IMR-90 (cell line): ENCODE results near the gene SLC10A3. TPM values are rescaled to one million over a fixed set of nuclear protein-coding genes. Genes with fewer than 3 reads are reported as not detected.

Experiments
- ATAC-seq: fragments of 200-7000 bp; cut with Tn5 transposase; 2 replicates; pipeline ENCODE4 v1.9.1; 2020; ENCODE audit warnings: low read depth, mild to moderate bottlenecking, moderate library complexity
- Bru-seq: library from RNA; stranded (reverse); fragments of 400-500 nt; gene quantifications from one replicate; lab custom pipeline; 2021; lab: Mats Ljungman, UMichigan
- BruChase-seq, 2 experiments: library from RNA; stranded (reverse); fragments of 400-500 nt; gene quantifications; one replicate each; lab custom pipeline; 2021; lab: Mats Ljungman, UMichigan
- BruUV-seq: library from RNA; stranded (reverse); fragments of 400-500 nt; replicated peaks from 2 replicates; lab custom pipeline; 2021; lab: Mats Ljungman, UMichigan
- CTCF ChIA-PET: fragments of 300-600 bp; formaldehyde crosslinking; extraction: SDS; loops from one replicate; lab custom pipeline; 2021; ENCODE audit warnings: antibody characterized with exemption; lab: Yijun Ruan, JAX
- POLR2A ChIA-PET: fragments of 300-600 bp; sonication (Branson Sonifier 250); formaldehyde crosslinking; loops from one replicate; lab custom pipeline; 2022; ENCODE audit warnings: antibody characterized with exemption; ENCODE audit not compliant: unreplicated experiment; lab: Charles Lee
- DNase-seq: peaks from one replicate; pipeline ENCODE4 v3.0.0; 2013
- H2AFZ ChIP-seq: replicated peaks from 2 replicates; pipeline ENCODE3; 2013; ENCODE audit warnings: low read length, mild to moderate bottlenecking; ENCODE audit not compliant: poor library complexity
- H2AK5ac ChIP-seq: 2 replicates; pipeline ENCODE4 v1.6.1; 2013; ENCODE audit warnings: low read depth, low read length, inconsistent platforms
- H2AK9ac ChIP-seq: replicated peaks from 2 replicates; pipeline ENCODE3; 2013; ENCODE audit warnings: mild to moderate bottlenecking, low read depth, low read length, moderate library complexity; ENCODE audit not compliant: poor library complexity
- H2BK120ac ChIP-seq: 2 replicates; pipeline ENCODE4 v1.6.1; 2013; ENCODE audit warnings: low read depth, low read length, inconsistent platforms
- H2BK15ac ChIP-seq: 3 replicates; pipeline ENCODE4 v1.6.1; 2013; ENCODE audit warnings: low read depth, low read length, inconsistent platforms
- H2BK20ac ChIP-seq: 2 replicates; pipeline ENCODE4 v1.6.1; 2013; ENCODE audit warnings: low read depth, mild to moderate bottlenecking, inconsistent platforms, low read length, moderate library complexity
- H2BK5ac ChIP-seq: 2 replicates; pipeline ENCODE4 v1.6.1; 2013; ENCODE audit warnings: mild to moderate bottlenecking, low read depth, low read length, inconsistent platforms; ENCODE audit not compliant: poor library complexity, severe bottlenecking
- H3K14ac ChIP-seq: replicated peaks from 2 replicates; pipeline ENCODE4 v1.6.1; 2013; ENCODE audit warnings: low read depth, low read length, inconsistent platforms
- H3K18ac ChIP-seq: 2 replicates; pipeline ENCODE4 v1.6.1; 2013; ENCODE audit warnings: low read depth, low read length, control low read depth
- H3K23ac ChIP-seq: 2 replicates; pipeline ENCODE4 v1.6.1; 2013; ENCODE audit warnings: low read depth, low read length, inconsistent platforms
- H3K27ac ChIP-seq: 2 replicates; pipeline ENCODE4 v1.5.1; 2013; ENCODE audit warnings: mild to moderate bottlenecking, control low read depth, low read length; ENCODE audit not compliant: insufficient read depth
- H3K27me3 ChIP-seq: 2 replicates; pipeline ENCODE4 v1.6.1; 2013; ENCODE audit warnings: low read length; ENCODE audit not compliant: control insufficient read depth, insufficient read depth
- H3K36me3 ChIP-seq: 2 replicates; pipeline ENCODE4 v1.6.1; 2013; ENCODE audit warnings: low read length, mixed read lengths; ENCODE audit not compliant: control insufficient read depth, insufficient read depth
- H3K4ac ChIP-seq: 2 replicates; pipeline ENCODE4 v1.6.1; 2013; ENCODE audit warnings: low read depth, low read length, inconsistent platforms
- H3K4me1 ChIP-seq: 2 replicates; pipeline ENCODE4 v1.6.1; 2013; ENCODE audit warnings: low read length, mixed read lengths; ENCODE audit not compliant: control insufficient read depth, insufficient read depth
- H3K4me2 ChIP-seq: 2 replicates; pipeline ENCODE4 v1.6.1; 2013; ENCODE audit warnings: low read depth, mild to moderate bottlenecking, control low read depth, low read length, moderate library complexity
- H3K4me3 ChIP-seq: 2 replicates; pipeline ENCODE4 v1.5.1; 2013; ENCODE audit warnings: low read depth, mild to moderate bottlenecking, control low read depth, low read length, moderate library complexity; ENCODE audit not compliant: insufficient read depth
- H3K56ac ChIP-seq: 2 replicates; pipeline ENCODE4 v1.6.1; 2013; ENCODE audit warnings: low read length, inconsistent platforms; ENCODE audit not compliant: insufficient read depth; ENCODE audit errors: extremely low read depth
- H3K79me1 ChIP-seq, 2 experiments: 2 replicates each; pipeline ENCODE4 v1.6.1; 2013; ENCODE audit warnings: low read length in 2 of 2, inconsistent platforms in 1 of 2, low read depth in 1 of 2
- H3K9ac ChIP-seq: 2 replicates; pipeline ENCODE4 v1.6.1; 2013; ENCODE audit warnings: low read depth, low read length, control low read depth
- H3K9me1 ChIP-seq: 2 replicates; pipeline ENCODE4 v1.6.1; 2013; ENCODE audit warnings: low read length, inconsistent platforms; ENCODE audit not compliant: insufficient read depth
- H3K9me3 ChIP-seq: 2 replicates; pipeline ENCODE4 v1.6.1; 2013; ENCODE audit warnings: low read length; ENCODE audit not compliant: control insufficient read depth, insufficient read depth
- H4K20me1 ChIP-seq: 2 replicates; pipeline ENCODE4 v1.6.1; 2013; ENCODE audit warnings: low read length, inconsistent platforms; ENCODE audit not compliant: insufficient read depth
- H4K5ac ChIP-seq: 2 replicates; pipeline ENCODE4 v1.6.1; 2013; ENCODE audit warnings: mild to moderate bottlenecking, low read depth, low read length, control low read depth
- H4K8ac ChIP-seq, 2 experiments: 2 replicates each; pipeline ENCODE4 v1.6.1; 2013; ENCODE audit warnings: low read depth in 2 of 2, low read length in 2 of 2, control low read depth in 1 of 2, inconsistent platforms in 1 of 2
- H4K91ac ChIP-seq: 2 replicates; pipeline ENCODE4 v1.6.1; 2013; ENCODE audit warnings: low read depth, low read length, inconsistent platforms; ENCODE audit not compliant: insufficient read depth
- BHLHE40 ChIP-seq: fragments of 150-350 bp; IDR thresholded peaks from 2 replicates; pipeline ENCODE4 v1.6.1; 2016; ENCODE audit warnings: mild to moderate bottlenecking, low read depth, low read length
- CEBPB ChIP-seq: IDR thresholded peaks from 2 replicates; pipeline ENCODE4 v1.6.1; 2012; ENCODE audit warnings: low read depth, low read length, improper control_type of control experiment
- MAZ ChIP-seq: IDR thresholded peaks from 2 replicates; pipeline ENCODE4 v1.6.1; 2012; ENCODE audit warnings: low read depth, mild to moderate bottlenecking, low read length, improper control_type of control experiment, moderate library complexity, borderline replicate concordance
- MXI1 ChIP-seq: IDR thresholded peaks from 2 replicates; pipeline ENCODE4 v1.6.1; 2012; ENCODE audit warnings: low read depth, mild to moderate bottlenecking, low read length, moderate library complexity, borderline replicate concordance
- NFE2L2 ChIP-seq: fragments of 150-350 bp; IDR thresholded peaks from 2 replicates; pipeline ENCODE4 v1.6.1; 2016; ENCODE audit warnings: low read depth, mild to moderate bottlenecking, low read length
- POLR2A ChIP-seq: IDR thresholded peaks from 2 replicates; pipeline ENCODE4 v1.6.1; 2012; ENCODE audit warnings: mild to moderate bottlenecking, low read depth, low read length
- RAD21 ChIP-seq: IDR thresholded peaks from 2 replicates; pipeline ENCODE4 v1.6.1; 2012; ENCODE audit warnings: low read length, improper control_type of control experiment
- RFX5 ChIP-seq: IDR thresholded peaks from 2 replicates; pipeline ENCODE4 v1.8.0; 2012; ENCODE audit warnings: low read depth, mild to moderate bottlenecking, low read length, moderate library complexity
- WGBS, 2 experiments: methylation state at CpG; one replicate each; pipeline versions ENCODE4 v1.1.5 to v1.1.7; 2013; ENCODE audit warnings: missing lambda C conversion rate in 2 of 2; ENCODE audit not compliant: insufficient read length in 1 of 2; ENCODE audit errors: extremely low coverage in 2 of 2; 5-methylcytosine and 5-hydroxymethylcytosine counted together
- dilution Hi-C: fragments of 300-500 bp; cut with HindIII; formaldehyde crosslinking; loops from one replicate; pipeline ENCODE4 v1.14.3; 2018; ENCODE audit warnings: low sequenced_read_pairs; ENCODE audit not compliant: unreplicated experiment
- in situ Hi-C: fragments of 300-500 bp; cut with MboI; formaldehyde crosslinking; loops from 3 replicates; pipeline ENCODE4 v1.14.3; 2019; ENCODE audit warnings: low sequenced_read_pairs, inconsistent platforms, mixed read lengths
- intact Hi-C: fragments of 100-400 bp; cut with micrococcal nuclease; formaldehyde crosslinking; loops from 2 replicates; pipeline ENCODE4 v1.10.0; 2022
- long read RNA-seq: library from polyadenylated mRNA; unstranded; transcript quantifications from one replicate; pipeline ENCODE4 v2.0.0, GENCODE V29; 2021; ENCODE audit not compliant: unreplicated experiment
- polyA plus RNA-seq, 3 experiments: library from polyadenylated mRNA; depleted of rRNA; stranded (reverse); fragments of >200 nt; gene quantifications; 2 replicates each; pipeline ENCODE4 v1.2.3, GENCODE V29; 2012; ENCODE audit warnings: low replicate concordance in 1 of 3
- total RNA-seq: library from RNA; depleted of rRNA; stranded (reverse); fragments of >200 nt; gene quantifications from 2 replicates; pipeline ENCODE4 v1.2.3, GENCODE V29; 2012; rRNA removed
- TF ChIP-seq, protein P1 (sequence below): fragments of 150-350 bp; IDR thresholded peaks from 2 replicates; pipeline ENCODE4 v1.6.1; 2017; ENCODE audit warnings: mild to moderate bottlenecking, antibody characterized with exemption, low read length, low read depth
- TF ChIP-seq, protein P2 (sequence below): fragments of 150-350 bp; IDR thresholded peaks from 2 replicates; pipeline ENCODE4 v1.6.1; 2016; ENCODE audit warnings: low read depth, mild to moderate bottlenecking, low read length, moderate library complexity, borderline replicate concordance

The SLC10A3 gene, protein sequence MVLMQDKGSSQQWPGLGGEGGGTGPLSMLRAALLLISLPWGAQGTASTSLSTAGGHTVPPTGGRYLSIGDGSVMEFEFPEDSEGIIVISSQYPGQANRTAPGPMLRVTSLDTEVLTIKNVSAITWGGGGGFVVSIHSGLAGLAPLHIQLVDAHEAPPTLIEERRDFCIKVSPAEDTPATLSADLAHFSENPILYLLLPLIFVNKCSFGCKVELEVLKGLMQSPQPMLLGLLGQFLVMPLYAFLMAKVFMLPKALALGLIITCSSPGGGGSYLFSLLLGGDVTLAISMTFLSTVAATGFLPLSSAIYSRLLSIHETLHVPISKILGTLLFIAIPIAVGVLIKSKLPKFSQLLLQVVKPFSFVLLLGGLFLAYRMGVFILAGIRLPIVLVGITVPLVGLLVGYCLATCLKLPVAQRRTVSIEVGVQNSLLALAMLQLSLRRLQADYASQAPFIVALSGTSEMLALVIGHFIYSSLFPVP
- 15.2 and 16.1 TPM in 2 replicates for total RNA-seq
- polyA plus RNA-seq (2012; rRNA removed) = 24.6 and 26.9 TPM in 2 replicates
- polyA plus RNA-seq (2012; cell fraction: cytosol; rRNA removed) = 12.0 and 39.4 TPM in 2 replicates
- polyA plus RNA-seq (2012; cell fraction: nucleus; rRNA removed; ENCODE audit: low replicate concordance) = 12.8 and 26.1 TPM in 2 replicates
- Bru-seq, nascent RNA = percentile 41 among the genes with signal in this experiment
- percentile 62 among the genes with signal in this experiment for BruChase-seq, experiment 1, labeled RNA remaining after a 6-hour chase
- percentile 51 among the genes with signal in this experiment for BruChase-seq, experiment 2, labeled RNA remaining after a 2-hour chase
- long read RNA-seq, transcript SLC10A3-201 (2 exons, 2,161 nt) = major isoform, 90 of 112 reads
- long read RNA-seq, partial matches to known transcripts = 2 of 112 reads
- long read RNA-seq, other reads (novel, unspliced or antisense) = 18 of 112 reads

DNA sequence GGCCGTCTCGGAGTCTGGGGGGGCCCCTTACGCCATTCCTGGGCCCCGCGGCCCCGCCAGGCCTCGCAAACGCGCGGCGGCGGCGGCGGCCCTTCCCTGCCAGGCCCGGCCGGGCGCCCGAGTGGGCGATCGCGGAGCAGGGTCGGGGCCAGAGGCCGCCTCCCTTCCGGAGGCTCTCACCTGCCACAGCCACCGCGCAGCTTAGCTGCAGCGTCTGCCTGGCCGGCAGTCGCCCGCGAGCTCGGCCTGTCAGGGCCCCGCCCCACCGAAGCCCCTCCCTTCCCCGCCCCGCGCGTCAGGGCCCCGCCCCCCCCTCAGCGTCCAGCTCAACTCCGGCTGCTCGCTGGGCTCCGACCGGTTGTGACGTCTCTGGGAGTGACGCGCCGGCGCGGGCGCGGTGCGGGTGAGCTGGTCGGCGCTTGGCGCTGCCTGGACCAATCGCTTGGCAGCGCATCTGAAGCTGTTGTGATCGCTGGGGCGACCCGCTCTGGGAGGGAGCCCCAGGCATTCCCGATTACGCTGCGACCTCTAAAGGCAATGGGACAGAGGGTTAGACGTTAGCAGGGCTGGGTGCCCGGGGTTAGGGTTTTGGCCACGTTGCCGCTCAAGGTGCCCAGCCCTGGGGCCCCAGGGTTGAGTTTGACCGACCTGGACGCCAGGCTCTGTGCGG lies at the start of gene SLC10A3:
TSS of gene SLC10A3 (minus strand) at position 216 of the 670 bp plus-strand sequence. CDS start 1,689 bp downstream, outside the sequence.
- Histone ChIP-seq H3K4me2 (peak within 1 kb of the TSS; percentile 89), H3K79me1 (peaks cover 0 to 25% of the 10 kb centered on the region in 2 experiments; a peak in 2 of 4 replicates), H4K8ac (peak within 1 kb of the TSS; percentile 86 to 89; a peak in 2 of 4 replicates), H3K18ac (peak within 1 kb of the TSS; percentile 71; the same call in 1 of the 2 replicates), H3K4me3 (peak within 1 kb of the TSS; percentile 84), H3K4ac (peak within 1 kb of the TSS; percentile 85), H2BK15ac (peak within 1 kb of the TSS; percentile 39; the same call in 1 of the 3 replicates), H2AFZ (peak within 1 kb of the TSS; percentile 91), H3K9ac (peak within 1 kb of the TSS; percentile 95), H3K9me3 (no peaks in the 10 kb centered on the region), H3K27ac (peak within 1 kb of the TSS; percentile 93), H2BK20ac (no peak within 1 kb of the TSS), H2AK5ac (peak within 1 kb of the TSS; percentile 66), H4K20me1 (no peaks in the 10 kb centered on the region; the same call in 1 of the 2 replicates), H3K36me3 (peaks cover 5% of the 10 kb centered on the region; the same call in 1 of the 2 replicates), H2AK9ac (peak within 1 kb of the TSS; percentile 96), H3K9me1 (peaks cover 8% of the 10 kb centered on the region; the same call in 1 of the 2 replicates), H2BK120ac (0 out of 2 replicates have a peak within 1 kb of the TSS, but pooled peaks have one; percentile 30), H3K56ac (peak within 1 kb of the TSS; percentile 76; the same call in 1 of the 2 replicates), H3K4me1 (peaks cover 2% of the 10 kb centered on the region; the same call in 1 of the 2 replicates), H2BK5ac (peak within 1 kb of the TSS; percentile 69), H4K91ac (peak within 1 kb of the TSS; percentile 15; the same call in 1 of the 2 replicates), H3K14ac (peak within 1 kb of the TSS; percentile 86), H3K27me3 (no peaks in the 10 kb centered on the region), H3K23ac (peak within 1 kb of the TSS; percentile 91), H4K5ac (peak within 1 kb of the TSS; percentile 75)
- ChIA-PET CTCF (interaction anchor here (0.6 kb wide), 1 partner anchor 63 kb away, joined by 4 read pairs; no protein-coding TSS in a partner anchor), POLR2A (interaction anchor here (0.5 to 1.0 kb wide), 2 partner anchors 12 to 119 kb away, joined by 3 read pairs; no protein-coding TSS in a partner anchor)
- ATAC-seq (peak; percentile 86), DNase-seq (peak; percentile 92)
- intact Hi-C loops (loop anchor here (1.0 to 2.0 kb wide), 3 partner anchors 26 to 56 kb away; partner anchors contain the start of genes FAM3A, G6PD and IKBKG), in situ Hi-C loops (no loop called here), dilution Hi-C loops (no loop called here)
- BruUV-seq = no TSS peak
- 32% methylated on average over 22 of the region's 71 CpGs; no CpG with 5 or more reads in 1 of the 2 experiments for WGBS, 2 experiments
- TF ChIP-seq NFE2L2 (no peak), RAD21 (0 out of 2 replicates have a peak, but pooled peaks have one; percentile 13), CEBPB (no peak), MAZ (0 out of 2 replicates have a peak, but pooled peaks have one; percentile 35), RFX5 (no peak), BHLHE40 (no peak), MXI1 (no peak), POLR2A (peak; percentile 95)
- TF ChIP-seq, protein P1, sequence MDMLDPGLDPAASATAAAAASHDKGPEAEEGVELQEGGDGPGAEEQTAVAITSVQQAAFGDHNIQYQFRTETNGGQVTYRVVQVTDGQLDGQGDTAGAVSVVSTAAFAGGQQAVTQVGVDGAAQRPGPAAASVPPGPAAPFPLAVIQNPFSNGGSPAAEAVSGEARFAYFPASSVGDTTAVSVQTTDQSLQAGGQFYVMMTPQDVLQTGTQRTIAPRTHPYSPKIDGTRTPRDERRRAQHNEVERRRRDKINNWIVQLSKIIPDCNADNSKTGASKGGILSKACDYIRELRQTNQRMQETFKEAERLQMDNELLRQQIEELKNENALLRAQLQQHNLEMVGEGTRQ = no peak
- TF ChIP-seq, protein P2, sequence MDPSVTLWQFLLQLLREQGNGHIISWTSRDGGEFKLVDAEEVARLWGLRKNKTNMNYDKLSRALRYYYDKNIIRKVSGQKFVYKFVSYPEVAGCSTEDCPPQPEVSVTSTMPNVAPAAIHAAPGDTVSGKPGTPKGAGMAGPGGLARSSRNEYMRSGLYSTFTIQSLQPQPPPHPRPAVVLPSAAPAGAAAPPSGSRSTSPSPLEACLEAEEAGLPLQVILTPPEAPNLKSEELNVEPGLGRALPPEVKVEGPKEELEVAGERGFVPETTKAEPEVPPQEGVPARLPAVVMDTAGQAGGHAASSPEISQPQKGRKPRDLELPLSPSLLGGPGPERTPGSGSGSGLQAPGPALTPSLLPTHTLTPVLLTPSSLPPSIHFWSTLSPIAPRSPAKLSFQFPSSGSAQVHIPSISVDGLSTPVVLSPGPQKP = no peak
